Measurements from ENCODE around the gene CD34.

DNA sequence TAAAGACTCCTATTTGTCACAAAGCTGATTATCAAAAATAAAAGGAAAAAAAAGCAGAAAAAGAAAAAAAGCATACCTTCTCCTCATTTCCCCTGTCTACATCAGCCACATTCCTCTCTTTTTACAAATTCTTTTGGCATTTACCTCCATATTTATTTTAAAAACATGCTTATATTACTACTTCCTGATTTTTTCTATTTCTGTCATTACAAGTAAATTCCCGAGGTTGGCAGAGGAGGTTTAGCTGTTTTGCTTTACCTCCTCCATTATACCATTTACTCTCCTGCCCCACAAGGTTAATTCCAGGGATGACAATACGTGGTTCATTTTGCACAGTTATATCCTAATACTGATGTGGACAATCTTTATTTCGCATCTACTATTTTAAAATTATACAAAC is 26.3 kb upstream of the CD34 start:
- TF ChIP-seq, protein P1, sequence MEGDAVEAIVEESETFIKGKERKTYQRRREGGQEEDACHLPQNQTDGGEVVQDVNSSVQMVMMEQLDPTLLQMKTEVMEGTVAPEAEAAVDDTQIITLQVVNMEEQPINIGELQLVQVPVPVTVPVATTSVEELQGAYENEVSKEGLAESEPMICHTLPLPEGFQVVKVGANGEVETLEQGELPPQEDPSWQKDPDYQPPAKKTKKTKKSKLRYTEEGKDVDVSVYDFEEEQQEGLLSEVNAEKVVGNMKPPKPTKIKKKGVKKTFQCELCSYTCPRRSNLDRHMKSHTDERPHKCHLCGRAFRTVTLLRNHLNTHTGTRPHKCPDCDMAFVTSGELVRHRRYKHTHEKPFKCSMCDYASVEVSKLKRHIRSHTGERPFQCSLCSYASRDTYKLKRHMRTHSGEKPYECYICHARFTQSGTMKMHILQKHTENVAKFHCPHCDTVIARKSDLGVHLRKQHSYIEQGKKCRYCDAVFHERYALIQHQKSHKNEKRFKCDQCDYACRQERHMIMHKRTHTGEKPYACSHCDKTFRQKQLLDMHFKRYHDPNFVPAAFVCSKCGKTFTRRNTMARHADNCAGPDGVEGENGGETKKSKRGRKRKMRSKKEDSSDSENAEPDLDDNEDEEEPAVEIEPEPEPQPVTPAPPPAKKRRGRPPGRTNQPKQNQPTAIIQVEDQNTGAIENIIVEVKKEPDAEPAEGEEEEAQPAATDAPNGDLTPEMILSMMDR (IDR thresholded peaks at IDR 0.05): no peak
- no peak for TF ChIP-seq POLR2A (IDR thresholded peaks at IDR 0.05)
